ENCODE data around the gene NBR1. TPM values are rescaled to one million over a fixed set of nuclear protein-coding genes. Genes with fewer than 3 reads are reported as not detected.

Gene NBR1, protein sequence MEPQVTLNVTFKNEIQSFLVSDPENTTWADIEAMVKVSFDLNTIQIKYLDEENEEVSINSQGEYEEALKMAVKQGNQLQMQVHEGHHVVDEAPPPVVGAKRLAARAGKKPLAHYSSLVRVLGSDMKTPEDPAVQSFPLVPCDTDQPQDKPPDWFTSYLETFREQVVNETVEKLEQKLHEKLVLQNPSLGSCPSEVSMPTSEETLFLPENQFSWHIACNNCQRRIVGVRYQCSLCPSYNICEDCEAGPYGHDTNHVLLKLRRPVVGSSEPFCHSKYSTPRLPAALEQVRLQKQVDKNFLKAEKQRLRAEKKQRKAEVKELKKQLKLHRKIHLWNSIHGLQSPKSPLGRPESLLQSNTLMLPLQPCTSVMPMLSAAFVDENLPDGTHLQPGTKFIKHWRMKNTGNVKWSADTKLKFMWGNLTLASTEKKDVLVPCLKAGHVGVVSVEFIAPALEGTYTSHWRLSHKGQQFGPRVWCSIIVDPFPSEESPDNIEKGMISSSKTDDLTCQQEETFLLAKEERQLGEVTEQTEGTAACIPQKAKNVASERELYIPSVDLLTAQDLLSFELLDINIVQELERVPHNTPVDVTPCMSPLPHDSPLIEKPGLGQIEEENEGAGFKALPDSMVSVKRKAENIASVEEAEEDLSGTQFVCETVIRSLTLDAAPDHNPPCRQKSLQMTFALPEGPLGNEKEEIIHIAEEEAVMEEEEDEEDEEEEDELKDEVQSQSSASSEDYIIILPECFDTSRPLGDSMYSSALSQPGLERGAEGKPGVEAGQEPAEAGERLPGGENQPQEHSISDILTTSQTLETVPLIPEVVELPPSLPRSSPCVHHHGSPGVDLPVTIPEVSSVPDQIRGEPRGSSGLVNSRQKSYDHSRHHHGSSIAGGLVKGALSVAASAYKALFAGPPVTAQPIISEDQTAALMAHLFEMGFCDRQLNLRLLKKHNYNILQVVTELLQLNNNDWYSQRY
- total RNA-seq = 100 to 1,000 TPM in 3 of 4 donors, 10 to 100 TPM in 1; 83.3 to 156 (median 104) TPM

DNA sequence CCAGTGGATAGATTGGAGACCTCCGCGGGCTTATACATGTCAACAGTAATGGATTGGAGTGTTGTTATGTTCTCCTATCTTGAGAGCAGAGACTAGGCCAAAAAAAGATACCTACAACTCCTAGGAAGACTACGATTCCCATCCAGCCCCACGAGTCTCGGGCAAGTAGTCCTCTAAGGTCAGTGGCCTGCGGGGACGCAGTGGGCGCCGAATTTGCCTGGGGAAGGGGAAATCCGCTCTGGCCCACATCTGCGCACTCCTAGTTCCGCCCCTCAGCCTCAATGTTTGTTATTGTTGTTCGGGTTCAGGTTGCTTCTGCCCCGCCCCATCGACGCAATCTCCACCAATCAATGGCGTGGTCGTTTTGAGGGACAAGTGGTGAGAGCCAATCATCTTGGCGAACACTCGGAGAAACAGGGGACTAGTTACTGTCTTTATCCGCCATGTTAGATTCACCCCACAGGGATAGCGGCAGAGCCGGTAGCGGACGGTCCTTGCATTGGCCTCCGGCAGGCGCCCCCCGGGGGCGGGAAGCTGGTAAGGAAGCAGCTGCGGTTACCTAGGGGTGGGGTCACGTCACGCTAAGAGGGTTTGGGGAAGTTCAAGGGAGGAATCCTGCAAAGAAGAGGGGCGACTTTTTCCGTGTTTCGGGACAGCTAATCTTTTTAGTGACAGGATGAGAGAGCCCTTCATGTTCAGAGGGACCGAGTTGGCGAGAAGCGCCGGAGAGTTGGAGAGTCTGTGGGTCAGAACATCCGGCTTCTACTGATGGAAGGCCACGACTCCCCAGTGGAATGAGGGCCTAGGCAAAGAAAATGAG, at the start of gene NBR1:
NBR1 (plus strand) TSS at position 449 of the 820 bp plus-strand sequence. CDS start 4,586 bp downstream, outside the sequence.
- peaks cover 50 to 62% (median 58%) of the 10 kb centered on the region in 4 donors for H3K4me1 ChIP-seq

DNA sequence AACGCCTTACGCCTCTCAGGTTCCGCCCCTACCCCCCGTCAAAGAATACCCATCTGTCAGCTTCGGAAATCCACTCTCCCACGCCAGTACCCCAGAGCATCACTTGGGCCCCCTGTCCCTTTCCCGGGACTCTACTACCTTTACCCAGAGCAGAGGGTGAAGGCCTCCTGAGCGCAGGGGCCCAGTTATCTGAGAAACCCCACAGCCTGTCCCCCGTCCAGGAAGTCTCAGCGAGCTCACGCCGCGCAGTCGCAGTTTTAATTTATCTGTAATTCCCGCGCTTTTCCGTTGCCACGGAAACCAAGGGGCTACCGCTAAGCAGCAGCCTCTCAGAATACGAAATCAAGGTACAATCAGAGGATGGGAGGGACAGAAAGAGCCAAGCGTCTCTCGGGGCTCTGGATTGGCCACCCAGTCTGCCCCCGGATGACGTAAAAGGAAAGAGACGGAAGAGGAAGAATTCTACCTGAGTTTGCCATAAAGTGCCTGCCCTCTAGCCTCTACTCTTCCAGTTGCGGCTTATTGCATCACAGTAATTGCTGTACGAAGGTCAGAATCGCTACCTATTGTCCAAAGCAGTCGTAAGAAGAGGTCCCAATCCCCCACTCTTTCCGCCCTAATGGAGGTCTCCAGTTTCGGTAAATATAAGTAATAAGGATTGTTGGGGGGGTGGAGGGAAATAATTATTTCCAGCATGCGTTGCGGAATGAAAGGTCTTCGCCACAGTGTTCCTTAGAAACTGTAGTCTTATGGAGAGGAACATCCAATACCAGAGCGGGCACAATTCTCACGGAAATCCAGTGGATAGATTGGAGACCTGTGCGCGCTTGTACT, 45.7 kb upstream of the NBR1 start, which contains the start of gene BRCA1:
BRCA1 (minus strand) TSS at position 232 of the 834 bp plus-strand sequence. CDS start 1,268 bp downstream, outside the sequence.
- WGBS = 6% methylated on average over 30 of the region's 38 CpGs
- TF ChIP-seq POLR2AphosphoS5 (IDR thresholded peaks at IDR 0.05) (peak; percentile 85 to 87), POLR2A (IDR thresholded peaks at IDR 0.05; ENCODE audit: low read depth) (no peak), EP300 (IDR thresholded peaks at IDR 0.05) (no peak)
- TF ChIP-seq, protein P1, sequence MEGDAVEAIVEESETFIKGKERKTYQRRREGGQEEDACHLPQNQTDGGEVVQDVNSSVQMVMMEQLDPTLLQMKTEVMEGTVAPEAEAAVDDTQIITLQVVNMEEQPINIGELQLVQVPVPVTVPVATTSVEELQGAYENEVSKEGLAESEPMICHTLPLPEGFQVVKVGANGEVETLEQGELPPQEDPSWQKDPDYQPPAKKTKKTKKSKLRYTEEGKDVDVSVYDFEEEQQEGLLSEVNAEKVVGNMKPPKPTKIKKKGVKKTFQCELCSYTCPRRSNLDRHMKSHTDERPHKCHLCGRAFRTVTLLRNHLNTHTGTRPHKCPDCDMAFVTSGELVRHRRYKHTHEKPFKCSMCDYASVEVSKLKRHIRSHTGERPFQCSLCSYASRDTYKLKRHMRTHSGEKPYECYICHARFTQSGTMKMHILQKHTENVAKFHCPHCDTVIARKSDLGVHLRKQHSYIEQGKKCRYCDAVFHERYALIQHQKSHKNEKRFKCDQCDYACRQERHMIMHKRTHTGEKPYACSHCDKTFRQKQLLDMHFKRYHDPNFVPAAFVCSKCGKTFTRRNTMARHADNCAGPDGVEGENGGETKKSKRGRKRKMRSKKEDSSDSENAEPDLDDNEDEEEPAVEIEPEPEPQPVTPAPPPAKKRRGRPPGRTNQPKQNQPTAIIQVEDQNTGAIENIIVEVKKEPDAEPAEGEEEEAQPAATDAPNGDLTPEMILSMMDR (IDR thresholded peaks at IDR 0.05) = peak in 1 of 3 experiments; percentile 35
- Histone ChIP-seq H3K4me3 (peak within 1 kb of the TSS; percentile 59 to 82 (median 68)), H3K4me1 (peaks cover 14 to 44% (median 35%) of the 10 kb centered on the region in 4 donors), H3K27ac (replicated peaks in 1 of 4) (peak within 1 kb of the TSS; percentile 68 to 89 (median 85)), H3K27me3 (no peaks in the 10 kb centered on the region), H3K36me3 (peaks cover 0 to 5% (median 0%) of the 10 kb centered on the region in 4 donors), H3K9me3 (no peaks in the 10 kb centered on the region)
- intact Hi-C loops (cut with DNase I) = loop anchor here (2.0 to 5.0 kb wide), 2 partner anchors 47 to 101 kb away; partner anchors contain the start of genes NBR1 and RND2
- peak; percentile 97 for DNase-seq (ENCODE audit: extremely low spot score)

More for the DNA sequence above, at the start of gene NBR1:
- under 1% methylated on average over 35 of the region's 41 CpGs for WGBS
- DNase-seq (ENCODE audit: extremely low spot score) = peak; percentile 100
- Histone ChIP-seq H3K9me3 (no peaks in the 10 kb centered on the region), H3K27me3 (no peaks in the 10 kb centered on the region), H3K36me3 (peaks cover 0 to 8% (median 6%) of the 10 kb centered on the region in 4 donors), H3K4me3 (peak within 1 kb of the TSS; percentile 68 to 79 (median 76)), H3K27ac (replicated peaks in 1 of 4) (peak within 1 kb of the TSS; percentile 97 to 98 (median 97))
- TF ChIP-seq POLR2AphosphoS5 (IDR thresholded peaks at IDR 0.05) (peak; percentile 92 to 93), POLR2A (IDR thresholded peaks at IDR 0.05; ENCODE audit: low read depth) (peak; percentile 72)
- TF ChIP-seq, protein P1 (IDR thresholded peaks at IDR 0.05) = no peak
- intact Hi-C loops (cut with DNase I) = loop anchor here (5.0 kb wide), 2 partner anchors 36 to 44 kb away; partner anchors contain the start of gene BRCA1

DNA sequence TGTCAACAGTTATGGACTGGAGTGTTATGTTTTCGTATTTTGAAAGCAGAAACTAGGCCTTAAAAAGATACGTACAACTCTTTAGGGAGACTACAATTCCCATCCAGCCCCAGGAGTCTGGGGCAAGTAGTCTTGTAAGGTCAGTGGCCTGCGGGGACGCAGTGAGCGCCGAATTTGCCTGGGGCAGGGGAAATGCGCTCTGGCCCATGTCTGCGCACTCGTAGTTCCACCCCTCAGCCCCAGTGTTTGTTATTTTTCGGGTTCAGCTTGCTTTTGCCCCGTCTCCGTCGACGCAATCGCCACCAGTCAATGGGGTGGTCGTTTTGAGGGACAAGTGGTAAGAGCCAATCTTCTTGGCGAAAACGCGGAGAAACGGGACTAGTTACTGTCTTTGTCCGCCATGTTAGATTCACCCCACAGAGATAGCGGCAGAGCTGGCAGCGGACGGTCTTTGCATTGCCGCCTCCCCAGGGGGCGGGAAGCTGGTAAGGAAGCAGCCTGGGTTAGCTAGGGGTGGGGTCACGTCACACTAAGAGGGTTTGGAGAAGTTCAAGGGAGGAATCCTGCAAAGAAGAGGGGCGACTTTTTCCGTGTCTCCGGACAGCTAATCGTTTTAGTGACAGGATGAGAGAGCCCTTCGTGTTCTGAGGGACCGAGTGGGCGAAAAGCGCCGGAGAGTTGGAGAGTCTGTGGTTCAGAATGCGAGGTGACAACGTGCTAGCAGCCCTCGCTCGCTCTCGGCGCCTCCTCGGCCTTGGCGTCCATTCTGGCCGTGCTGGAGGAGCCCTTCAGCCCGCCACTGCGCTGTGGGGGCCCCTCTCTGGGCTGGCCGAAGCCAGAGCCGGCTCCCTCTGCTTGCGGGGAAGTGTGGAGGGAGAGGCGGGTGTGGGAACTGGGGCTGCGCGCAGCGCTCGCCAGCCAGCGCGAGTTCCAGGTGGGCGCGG, 44.8 kb upstream of the NBR1 start:
- WGBS = 86% methylated on average over 46 of the region's 59 CpGs
- DNase-seq (ENCODE audit: extremely low spot score) = no peak
- Histone ChIP-seq H3K27ac (replicated peaks in 1 of 4) (peak overlapping the region; percentile 68 to 89 (median 85)), H3K36me3 (peaks cover 0 to 6% (median 0%) of the 10 kb centered on the region in 4 donors), H3K4me1 (peaks cover 14 to 44% (median 35%) of the 10 kb centered on the region in 4 donors), H3K4me3 (peak overlapping the region; percentile 59 to 82 (median 68)), H3K27me3 (no peaks in the 10 kb centered on the region), H3K9me3 (no peaks in the 10 kb centered on the region)
- intact Hi-C loops (cut with DNase I) = loop anchor here (2.0 to 5.0 kb wide), 2 partner anchors 46 to 101 kb away; partner anchors contain the start of genes NBR1 and RND2
- no peak for TF ChIP-seq POLR2A (IDR thresholded peaks at IDR 0.05; ENCODE audit: low read depth)
- TF ChIP-seq, protein P1 (IDR thresholded peaks at IDR 0.05) = no peak
- TF ChIP-seq EP300 (IDR thresholded peaks at IDR 0.05) = no peak
- TF ChIP-seq POLR2AphosphoS5 (IDR thresholded peaks at IDR 0.05) = no peak

Measured in esophagus muscularis mucosa (tissue), 4 donors.